Upper lobe of right lung (tissue), 1 donor: ENCODE measurements around the gene DUOXA2. TPM values are rescaled to one million over a fixed set of nuclear protein-coding genes. Genes with fewer than 3 reads are reported as not detected.

Source experiments
- ATAC-seq: fragments of 200-7000 bp; cut with Tn5 transposase; one replicate; pipeline ENCODE4 v1.9.1; 2020; ENCODE audit warnings: mild to moderate bottlenecking, moderate library complexity
- DNase-seq: peaks from one replicate; pipeline ENCODE4 v3.0.0-alpha.2; 2020
- H3K27ac ChIP-seq: fragments of 200-600 bp; one replicate; pipeline ENCODE4 v1.8.0; 2022
- H3K27me3 ChIP-seq: fragments of 200-600 bp; one replicate; pipeline ENCODE4 v1.8.0; 2022; ENCODE audit warnings: mild to moderate bottlenecking
- H3K36me3 ChIP-seq: fragments of 200-600 bp; one replicate; pipeline ENCODE4 v1.8.0; 2022
- H3K4me1 ChIP-seq: fragments of 200-600 bp; one replicate; pipeline ENCODE4 v1.8.0; 2022
- H3K4me3 ChIP-seq: fragments of 200-600 bp; one replicate; pipeline ENCODE4 v1.8.0; 2022; ENCODE audit warnings: mild to moderate bottlenecking
- H3K9me3 ChIP-seq: fragments of 200-600 bp; one replicate; pipeline ENCODE4 v1.8.0; 2022
- intact Hi-C: fragments of 100-400 bp; cut with DNase I; formaldehyde crosslinking; loops from one replicate; pipeline ENCODE4 v1.11.0; 2022
- total RNA-seq: library from RNA; stranded (reverse); fragmentation: NEBNext Ultra II Directional; extraction: Animal tissue kit (Norgen Biotek cat#: 25700); gene quantifications from one replicate; pipeline ENCODE4 v1.2.1, GENCODE V29; 2021
- TF ChIP-seq, protein P1 (sequence below): fragments of 200-600 bp; IDR thresholded peaks from one replicate; pipeline ENCODE4 v1.8.0; 2022; ENCODE audit warnings: antibody characterized with exemption
- donor health status: DM: no; HTN: yes; CAD: no; lungs with severe emphysema.

Gene DUOXA2
- total RNA-seq, 1 donor from 2014 or later, result not detected

GRCh38 chr15:45083223-45083622 lies 30.9 kb upstream of the DUOXA2 start:
- TF ChIP-seq, protein P1, sequence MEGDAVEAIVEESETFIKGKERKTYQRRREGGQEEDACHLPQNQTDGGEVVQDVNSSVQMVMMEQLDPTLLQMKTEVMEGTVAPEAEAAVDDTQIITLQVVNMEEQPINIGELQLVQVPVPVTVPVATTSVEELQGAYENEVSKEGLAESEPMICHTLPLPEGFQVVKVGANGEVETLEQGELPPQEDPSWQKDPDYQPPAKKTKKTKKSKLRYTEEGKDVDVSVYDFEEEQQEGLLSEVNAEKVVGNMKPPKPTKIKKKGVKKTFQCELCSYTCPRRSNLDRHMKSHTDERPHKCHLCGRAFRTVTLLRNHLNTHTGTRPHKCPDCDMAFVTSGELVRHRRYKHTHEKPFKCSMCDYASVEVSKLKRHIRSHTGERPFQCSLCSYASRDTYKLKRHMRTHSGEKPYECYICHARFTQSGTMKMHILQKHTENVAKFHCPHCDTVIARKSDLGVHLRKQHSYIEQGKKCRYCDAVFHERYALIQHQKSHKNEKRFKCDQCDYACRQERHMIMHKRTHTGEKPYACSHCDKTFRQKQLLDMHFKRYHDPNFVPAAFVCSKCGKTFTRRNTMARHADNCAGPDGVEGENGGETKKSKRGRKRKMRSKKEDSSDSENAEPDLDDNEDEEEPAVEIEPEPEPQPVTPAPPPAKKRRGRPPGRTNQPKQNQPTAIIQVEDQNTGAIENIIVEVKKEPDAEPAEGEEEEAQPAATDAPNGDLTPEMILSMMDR, result no peak
- no peaks in the 10 kb centered on the region for H3K9me3 ChIP-seq

DNA sequence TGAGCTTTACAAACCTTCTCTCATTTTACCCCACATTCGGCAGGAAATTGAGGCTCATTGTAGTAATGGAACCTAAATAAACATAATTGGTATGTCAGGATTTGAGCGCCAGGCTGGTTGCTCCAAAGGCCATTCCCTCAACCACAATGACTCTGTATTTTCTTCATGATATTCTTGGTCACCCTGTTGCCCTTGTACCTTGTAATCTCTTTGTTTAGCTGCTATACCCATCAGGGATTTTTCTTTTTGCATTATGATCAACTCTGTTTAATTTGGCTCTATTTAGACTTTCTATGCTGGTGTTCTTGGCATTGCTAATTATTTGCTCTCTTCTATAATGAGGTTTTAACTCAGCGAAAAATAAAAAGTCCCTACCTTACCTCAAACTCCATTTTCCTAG lies 30.0 kb upstream of the DUOXA2 start:
- TF ChIP-seq, protein P1, result no peak
- H3K4me1 ChIP-seq, result no peaks in the 10 kb centered on the region
- no peak for ATAC-seq
- DNase-seq, result no peak
- H3K36me3 ChIP-seq, result no peaks in the 10 kb centered on the region
- H3K4me3 ChIP-seq, result no peak overlapping the region
- intact Hi-C loops, result no loop called here
- H3K27me3 ChIP-seq, result peaks cover 16% of the 10 kb centered on the region
- H3K27ac ChIP-seq, result no peak overlapping the region
- H3K9me3 ChIP-seq, result no peaks in the 10 kb centered on the region

More at GRCh38 chr15:45083223-45083622, 30.9 kb upstream of the DUOXA2 start:
- Histone ChIP-seq H3K27me3 (peaks cover 16% of the 10 kb centered on the region), H3K4me3 (no peak overlapping the region), H3K36me3 (no peaks in the 10 kb centered on the region), H3K27ac (no peak overlapping the region), H3K4me1 (no peaks in the 10 kb centered on the region)
- ATAC-seq (no peak), DNase-seq (no peak)
- intact Hi-C loops, result no loop called here

GRCh38 chr15:45087513-45087912 lies 26.6 kb upstream of the DUOXA2 start:
- Histone ChIP-seq H3K27ac (no peak overlapping the region), H3K4me1 (no peaks in the 10 kb centered on the region), H3K27me3 (peaks cover 16% of the 10 kb centered on the region), H3K9me3 (no peaks in the 10 kb centered on the region), H3K4me3 (no peak overlapping the region), H3K36me3 (no peaks in the 10 kb centered on the region)
- TF ChIP-seq, protein P1, result no peak
- intact Hi-C loops, result no loop called here
- DNase-seq (no peak), ATAC-seq (no peak)

GRCh38 chr15:45088801-45089711 lies 25.1 kb upstream of the DUOXA2 start:
- Histone ChIP-seq H3K36me3 (no peaks in the 10 kb centered on the region), H3K4me1 (no peaks in the 10 kb centered on the region), H3K9me3 (no peaks in the 10 kb centered on the region), H3K27ac (no peak overlapping the region), H3K27me3 (peaks cover 16% of the 10 kb centered on the region), H3K4me3 (no peak overlapping the region)
- ATAC-seq (no peak), DNase-seq (no peak)
- TF ChIP-seq, protein P1, result no peak
- intact Hi-C loops, result no loop called here

- intact Hi-C loops, result no loop called here
- DNase-seq, result no peak
- H3K9me3 ChIP-seq, result no peaks in the 10 kb centered on the region
- H3K4me1 ChIP-seq, result no peaks in the 10 kb centered on the region
- no peak overlapping the region for H3K27ac ChIP-seq
- peaks cover 16% of the 10 kb centered on the region for H3K27me3 ChIP-seq
- ATAC-seq, result no peak
- H3K4me3 ChIP-seq, result no peak overlapping the region
- H3K36me3 ChIP-seq, result no peaks in the 10 kb centered on the region
- TF ChIP-seq, protein P1, result no peak
These were observed 24.3 kb upstream of the DUOXA2 start for GRCh38 chr15:45089712-45090373.
